ENCODE data around the gene TMEM151B. TPM values are rescaled to one million over a fixed set of nuclear protein-coding genes. Genes with fewer than 3 reads are reported as not detected.

The TMEM151B gene
- total RNA-seq, 4 donors from 2014 or later, result 0.39 to 0.98 (median 0.46) TPM

DNA sequence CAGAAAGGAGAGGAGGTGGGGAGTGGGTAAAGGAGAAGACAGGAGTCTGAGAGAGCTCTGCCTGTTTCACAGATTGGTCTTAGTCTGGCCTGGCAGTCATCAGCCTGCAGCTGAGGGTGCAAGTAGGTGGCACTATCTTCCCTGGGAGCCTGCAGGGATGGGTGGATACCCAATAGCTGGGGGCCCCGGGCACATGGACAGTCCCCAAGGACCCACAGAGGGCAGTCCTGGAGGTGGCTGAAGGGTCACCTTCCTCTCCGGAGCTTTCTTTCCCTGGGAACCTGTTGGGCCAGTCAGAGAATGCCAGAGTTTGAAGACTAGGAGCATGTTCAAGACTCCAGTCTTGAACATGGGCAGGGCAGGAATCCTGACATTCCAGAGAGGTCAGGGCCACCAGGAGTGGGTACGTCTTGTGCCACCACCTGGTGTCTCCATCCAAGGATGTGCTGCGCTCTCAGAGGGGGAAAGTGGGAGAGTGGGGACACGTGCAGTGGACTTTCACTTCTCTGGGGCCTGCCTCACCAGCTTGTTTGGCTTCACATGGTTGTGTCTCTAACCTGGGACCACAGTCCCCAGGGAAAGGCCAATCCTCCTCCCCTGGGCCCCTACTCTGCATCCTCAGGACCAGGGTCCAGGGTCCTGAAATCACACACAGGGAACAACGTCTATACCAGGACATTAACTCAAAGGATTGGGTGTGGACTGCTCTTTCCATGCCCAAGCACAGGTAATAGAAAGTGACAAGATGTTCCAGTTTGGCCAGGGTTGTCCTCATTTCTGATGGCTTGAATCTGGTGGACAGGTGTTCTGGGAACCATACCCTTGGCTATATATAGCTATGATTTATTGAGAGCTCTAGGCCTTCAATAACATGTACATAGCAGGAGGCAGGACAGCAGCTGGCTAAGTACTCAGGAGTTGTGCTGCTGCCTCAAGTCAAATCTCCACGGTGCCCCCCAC lies 24.9 kb downstream of the TMEM151B start:
- 82% methylated on average over 7 of the region's 7 CpGs for WGBS
- TF ChIP-seq POLR2AphosphoS5 (IDR thresholded peaks at IDR 0.05) (no peak), POLR2A (IDR thresholded peaks at IDR 0.05; ENCODE audit: low read depth) (no peak), EP300 (IDR thresholded peaks at IDR 0.05) (no peak)
- TF ChIP-seq, protein P1, sequence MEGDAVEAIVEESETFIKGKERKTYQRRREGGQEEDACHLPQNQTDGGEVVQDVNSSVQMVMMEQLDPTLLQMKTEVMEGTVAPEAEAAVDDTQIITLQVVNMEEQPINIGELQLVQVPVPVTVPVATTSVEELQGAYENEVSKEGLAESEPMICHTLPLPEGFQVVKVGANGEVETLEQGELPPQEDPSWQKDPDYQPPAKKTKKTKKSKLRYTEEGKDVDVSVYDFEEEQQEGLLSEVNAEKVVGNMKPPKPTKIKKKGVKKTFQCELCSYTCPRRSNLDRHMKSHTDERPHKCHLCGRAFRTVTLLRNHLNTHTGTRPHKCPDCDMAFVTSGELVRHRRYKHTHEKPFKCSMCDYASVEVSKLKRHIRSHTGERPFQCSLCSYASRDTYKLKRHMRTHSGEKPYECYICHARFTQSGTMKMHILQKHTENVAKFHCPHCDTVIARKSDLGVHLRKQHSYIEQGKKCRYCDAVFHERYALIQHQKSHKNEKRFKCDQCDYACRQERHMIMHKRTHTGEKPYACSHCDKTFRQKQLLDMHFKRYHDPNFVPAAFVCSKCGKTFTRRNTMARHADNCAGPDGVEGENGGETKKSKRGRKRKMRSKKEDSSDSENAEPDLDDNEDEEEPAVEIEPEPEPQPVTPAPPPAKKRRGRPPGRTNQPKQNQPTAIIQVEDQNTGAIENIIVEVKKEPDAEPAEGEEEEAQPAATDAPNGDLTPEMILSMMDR (IDR thresholded peaks at IDR 0.05), result no peak
- Histone ChIP-seq H3K4me3 (no peak overlapping the region), H3K27ac (replicated peaks in 1 of 4) (no peak overlapping the region), H3K36me3 (peaks cover 0 to 3% (median under 1%) of the 10 kb centered on the region in 4 donors), H3K27me3 (peaks cover 0 to 83% (median 35%) of the 10 kb centered on the region in 4 donors), H3K9me3 (no peaks in the 10 kb centered on the region), H3K4me1 (peaks cover 14 to 20% (median 17%) of the 10 kb centered on the region in 4 donors)
- intact Hi-C loops (cut with DNase I), result no loop called here
- DNase-seq (ENCODE audit: extremely low spot score), result no peak

DNA sequence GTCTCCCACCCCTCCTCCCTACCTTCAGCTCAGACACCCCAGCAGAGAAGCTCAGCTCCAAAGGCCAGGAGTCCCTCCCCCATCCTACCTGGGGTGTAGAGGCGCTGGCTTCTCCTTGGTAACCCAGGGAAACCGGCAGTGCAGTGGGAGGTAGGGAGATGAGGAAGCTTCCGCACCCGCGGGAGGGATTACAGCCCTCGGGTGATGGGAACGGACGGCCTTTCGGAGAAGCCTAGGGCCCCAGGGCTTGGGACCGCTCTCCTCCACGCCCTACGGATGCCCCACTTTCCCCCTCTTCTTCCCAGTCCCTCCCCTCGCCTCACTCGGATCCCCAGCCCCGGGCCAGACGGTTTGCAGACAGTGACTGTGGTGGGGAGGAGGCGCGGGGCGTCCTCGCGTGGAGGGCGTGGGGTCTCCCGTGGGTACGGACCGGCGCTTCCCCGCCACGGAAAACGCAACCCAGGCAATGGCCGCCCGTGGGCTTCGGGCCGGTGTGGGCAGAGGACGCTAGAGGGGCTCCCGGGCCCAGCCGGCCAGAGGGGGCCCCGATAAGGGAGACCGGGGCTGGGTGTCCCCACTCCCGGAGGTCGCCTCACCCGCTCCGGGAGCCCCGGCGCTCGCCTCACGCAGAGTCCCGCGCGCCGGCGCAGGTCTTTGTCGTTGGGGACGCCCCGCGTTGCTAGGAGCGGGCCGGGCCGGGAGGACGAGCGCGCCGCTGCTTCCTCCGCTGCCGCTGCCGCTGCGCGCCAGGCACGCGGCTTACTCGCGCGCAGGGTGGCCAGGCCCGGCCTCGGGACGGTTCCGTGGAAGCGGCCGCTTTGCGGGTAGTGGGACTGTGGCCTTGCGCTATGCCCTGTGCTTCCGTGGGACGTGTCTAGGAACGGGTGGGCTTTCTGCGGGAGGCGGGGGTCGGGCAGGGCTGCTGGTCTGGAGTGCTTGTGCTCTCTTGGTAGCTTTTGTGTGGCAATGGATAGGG lies 27.1 kb downstream of the TMEM151B start:
- WGBS, result 2% methylated on average over 24 of the region's 86 CpGs
- intact Hi-C loops (cut with DNase I), result no loop called here
- no peak for DNase-seq (ENCODE audit: extremely low spot score)
- TF ChIP-seq, protein P1 (IDR thresholded peaks at IDR 0.05), result no peak
- TF ChIP-seq EP300 (IDR thresholded peaks at IDR 0.05) (no peak), POLR2A (IDR thresholded peaks at IDR 0.05; ENCODE audit: low read depth) (peak; percentile 7)
- H3K27ac ChIP-seq (replicated peaks in 1 of 4), result no peak overlapping the region
- peak overlapping the region; percentile 52 to 67 (median 60) for H3K4me3 ChIP-seq
- peaks cover 14 to 20% (median 17%) of the 10 kb centered on the region in 4 donors for H3K4me1 ChIP-seq
- no peaks in the 10 kb centered on the region for H3K9me3 ChIP-seq
- H3K36me3 ChIP-seq, result peaks cover 21 to 25% (median 23%) of the 10 kb centered on the region in 4 donors
- peaks cover 0 to 61% (median 31%) of the 10 kb centered on the region in 4 donors for H3K27me3 ChIP-seq

DNA sequence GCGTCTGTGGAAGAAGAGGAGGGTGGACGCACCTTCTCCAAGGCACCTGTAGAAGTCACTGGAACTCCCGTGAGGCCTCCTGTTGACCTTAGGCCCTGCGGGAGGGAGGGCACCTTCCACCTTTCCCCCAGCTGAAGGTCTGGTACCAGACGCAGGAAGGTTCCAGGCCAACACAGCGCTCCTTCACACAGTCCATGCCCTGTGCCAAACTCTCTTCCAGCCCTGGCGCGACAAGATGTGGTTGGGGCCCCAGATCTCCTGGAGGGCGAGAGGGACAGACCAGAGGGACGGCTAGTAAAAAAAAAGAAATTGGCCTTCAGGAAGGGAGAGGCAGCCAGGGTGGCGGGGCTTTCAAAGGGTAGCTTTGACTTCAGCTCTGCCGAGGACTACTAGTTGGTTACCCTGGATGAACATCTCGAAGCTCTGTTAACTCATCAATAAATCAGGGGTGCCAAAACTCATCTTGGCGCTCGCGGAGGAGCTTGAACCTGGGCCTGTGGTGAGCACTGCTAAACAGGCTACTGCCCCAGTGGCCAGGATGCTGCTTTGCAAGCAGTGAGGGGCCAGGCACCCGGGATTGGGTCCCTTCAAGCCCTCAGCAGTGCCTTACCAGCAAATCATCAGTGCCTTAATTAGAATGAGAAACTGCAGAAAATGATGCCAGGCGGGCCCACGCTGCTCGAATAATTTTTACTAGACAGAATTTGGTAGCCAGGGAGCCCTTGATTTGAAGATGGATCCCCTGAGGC lies 28.0 kb downstream of the TMEM151B start:
- TF ChIP-seq POLR2AphosphoS5 (IDR thresholded peaks at IDR 0.05), result no peak
- TF ChIP-seq, protein P1 (IDR thresholded peaks at IDR 0.05), result no peak
- TF ChIP-seq EP300 (IDR thresholded peaks at IDR 0.05), result no peak
- TF ChIP-seq POLR2A (IDR thresholded peaks at IDR 0.05; ENCODE audit: low read depth), result no peak
- H3K27ac ChIP-seq (replicated peaks in 1 of 4), result no peak overlapping the region
- WGBS, result 60% methylated on average over 15 of the region's 20 CpGs
- peak overlapping the region in 3 of 4 donors; percentile 52 to 63 (median 58) for H3K4me3 ChIP-seq
- H3K27me3 ChIP-seq, result peaks cover 0 to 52% (median 28%) of the 10 kb centered on the region in 4 donors
- peaks cover 14 to 20% (median 17%) of the 10 kb centered on the region in 4 donors for H3K4me1 ChIP-seq
- DNase-seq (ENCODE audit: extremely low spot score), result no peak
- H3K9me3 ChIP-seq, result no peaks in the 10 kb centered on the region
- intact Hi-C loops (cut with DNase I), result no loop called here
- peaks cover 21 to 34% (median 32%) of the 10 kb centered on the region in 4 donors for H3K36me3 ChIP-seq

GRCh38 chr6:44298864-44299263 lies 28.6 kb downstream of the TMEM151B start:
- peaks cover 0 to 46% (median 28%) of the 10 kb centered on the region in 4 donors for H3K27me3 ChIP-seq
- TF ChIP-seq, protein P1 (IDR thresholded peaks at IDR 0.05), result no peak
- no peak for TF ChIP-seq EP300 (IDR thresholded peaks at IDR 0.05)
- no peak for TF ChIP-seq POLR2AphosphoS5 (IDR thresholded peaks at IDR 0.05)
- no peak for TF ChIP-seq POLR2A (IDR thresholded peaks at IDR 0.05; ENCODE audit: low read depth)
- H3K9me3 ChIP-seq, result no peaks in the 10 kb centered on the region
- no peak for DNase-seq (ENCODE audit: extremely low spot score)
- H3K4me1 ChIP-seq, result peaks cover 14 to 20% (median 17%) of the 10 kb centered on the region in 4 donors
- intact Hi-C loops (cut with DNase I), result no loop called here
- H3K27ac ChIP-seq (replicated peaks in 1 of 4), result no peak overlapping the region
- H3K36me3 ChIP-seq, result peaks cover 22 to 40% (median 38%) of the 10 kb centered on the region in 4 donors
- no peak overlapping the region for H3K4me3 ChIP-seq
- 94% methylated on average over 3 of the region's 3 CpGs for WGBS

Data from esophagus muscularis mucosa (tissue), 4 donors.